Activated effector memory CD4-positive, alpha-beta T cell treated with anti-CD3 and anti-CD28 coated beads, Interleukin-2, amount 50 U/mL, for 16 hours (primary cell): Measurements from ENCODE around the gene KRT4.

Experiments
- DNase-seq: peaks from one replicate; pipeline ENCODE4 v3.0.0-alpha.2; 2020

KRT4 gene

DNA sequence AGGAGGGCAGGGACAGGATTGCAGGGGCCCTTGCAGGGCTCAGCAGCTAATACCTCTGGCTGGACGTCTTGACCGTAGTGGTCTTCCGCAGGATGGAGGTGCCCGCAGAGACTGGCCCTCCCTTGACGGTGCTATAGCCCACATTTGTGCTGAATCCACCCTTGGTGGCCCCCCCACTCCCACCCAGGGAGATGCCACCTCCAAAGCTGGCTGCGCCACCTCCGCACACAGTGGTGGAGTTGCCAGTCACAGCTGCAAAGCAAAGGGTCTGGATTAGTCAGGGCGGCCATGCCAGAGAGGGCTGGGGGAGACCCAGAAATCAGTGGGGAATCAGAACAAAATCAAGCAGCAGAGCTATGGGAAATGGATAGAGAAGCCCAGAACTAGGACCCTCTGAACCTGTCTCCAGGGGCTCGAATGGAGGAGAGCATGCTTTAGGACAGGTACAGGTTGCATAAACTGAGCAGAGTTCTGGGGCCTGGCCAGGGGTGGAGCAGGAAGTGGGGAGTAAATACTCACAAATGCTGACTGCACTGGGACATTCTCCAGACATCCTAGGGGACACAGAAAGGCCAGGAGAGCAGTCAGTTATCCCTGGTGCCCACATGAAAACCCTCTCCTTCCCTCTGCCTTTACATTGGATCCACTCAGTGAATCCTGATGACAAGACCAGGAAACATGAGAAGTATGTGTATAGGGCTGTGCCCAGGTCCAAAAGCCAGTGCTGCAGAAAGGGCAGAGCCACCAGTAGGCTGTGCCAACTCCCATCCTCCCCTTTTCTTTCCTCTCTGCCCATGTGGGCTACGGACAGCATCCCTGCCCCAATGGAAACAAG is 8.1 kb upstream of the KRT4 start:
- DNase-seq, result no peak

DNA sequence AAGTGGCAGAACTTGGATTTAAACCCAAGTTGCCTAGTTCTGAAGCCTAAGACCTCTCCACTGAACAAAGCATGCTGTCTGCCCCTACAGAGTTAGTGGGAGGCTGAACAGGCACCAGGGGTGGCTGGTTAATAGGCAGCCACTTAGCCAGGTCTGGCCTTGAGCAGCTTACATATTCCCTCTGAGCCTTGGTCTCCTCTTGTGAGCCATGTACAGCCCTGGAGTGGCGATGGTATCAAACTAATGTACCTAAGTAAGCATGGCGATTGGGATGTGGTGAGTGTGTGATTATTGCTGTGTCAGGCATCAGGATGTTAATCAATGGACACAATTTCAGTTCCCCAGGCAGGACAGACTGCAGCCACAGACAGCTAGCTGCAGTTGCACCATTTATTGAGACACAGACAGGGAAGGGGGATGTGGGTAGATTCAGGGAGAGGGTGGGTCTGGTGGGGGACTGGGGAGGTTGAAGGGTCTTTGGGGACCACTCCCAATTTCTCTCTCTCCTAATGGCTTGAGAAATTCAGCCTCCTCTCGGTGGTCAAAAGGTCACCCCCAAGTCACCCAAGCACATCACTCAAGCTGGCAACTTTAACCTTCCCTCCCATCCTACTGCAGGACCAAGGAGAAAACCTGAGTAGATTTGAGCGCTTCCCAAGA is 7.3 kb upstream of the KRT4 start:
- DNase-seq, result no peak

DNA sequence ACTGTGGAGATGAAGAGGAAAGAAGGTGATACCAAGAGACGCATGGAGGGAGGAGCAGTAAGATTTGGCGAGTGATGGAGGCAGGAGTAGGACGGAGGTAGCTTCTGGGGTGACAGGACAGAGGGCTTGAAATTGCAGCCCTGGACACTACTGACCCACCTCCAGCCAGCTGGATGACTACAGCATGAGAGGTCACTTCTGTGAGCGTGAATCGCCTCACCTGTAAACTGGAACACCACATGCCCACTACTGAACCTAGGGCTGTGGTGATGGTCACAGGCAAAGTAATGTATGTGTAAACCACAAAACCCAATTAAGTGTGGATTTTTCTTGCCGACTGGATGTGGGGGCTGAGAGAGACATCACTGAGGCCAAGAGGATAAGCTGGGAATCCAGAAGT is 6.6 kb upstream of the KRT4 start:
- no peak for DNase-seq

DNA sequence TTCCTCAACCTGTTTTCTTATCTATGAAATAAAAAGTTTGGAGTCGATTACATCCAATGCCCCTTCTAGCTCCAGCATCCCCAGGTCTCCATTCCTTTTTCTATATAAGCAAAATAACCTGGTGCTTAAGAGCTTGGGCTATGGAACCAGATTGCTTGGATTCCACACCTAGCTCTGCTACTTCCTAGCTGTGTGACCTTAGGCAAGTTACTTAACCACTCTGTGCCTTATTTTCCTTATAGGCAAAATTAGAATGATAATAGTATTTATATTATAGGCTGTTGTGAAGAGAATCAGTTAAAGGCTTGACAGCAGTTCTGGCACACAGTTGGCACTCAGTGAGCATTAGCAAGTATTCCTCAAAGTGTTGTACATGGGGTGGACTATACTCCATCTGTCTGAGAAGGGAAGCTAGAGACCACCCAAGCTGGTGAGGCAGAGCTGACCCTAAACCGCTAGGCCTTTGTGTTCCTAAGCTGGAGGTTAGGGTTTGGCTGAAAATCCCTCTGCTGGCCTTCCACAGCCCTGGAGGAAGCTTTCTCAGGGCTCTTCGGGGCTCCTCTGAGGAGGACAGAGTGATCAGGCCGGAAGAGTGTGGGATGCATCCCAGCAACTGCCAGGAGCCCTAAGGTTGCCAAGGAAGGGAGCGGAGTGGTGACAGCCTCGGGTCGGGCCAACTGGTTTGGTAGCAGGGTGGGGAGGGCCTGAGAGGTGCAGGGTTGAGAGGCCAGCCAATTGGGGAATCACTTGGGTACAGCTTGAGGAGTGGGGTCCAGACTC is 6.0 kb upstream of the KRT4 start:
- DNase-seq, result no peak

DNA sequence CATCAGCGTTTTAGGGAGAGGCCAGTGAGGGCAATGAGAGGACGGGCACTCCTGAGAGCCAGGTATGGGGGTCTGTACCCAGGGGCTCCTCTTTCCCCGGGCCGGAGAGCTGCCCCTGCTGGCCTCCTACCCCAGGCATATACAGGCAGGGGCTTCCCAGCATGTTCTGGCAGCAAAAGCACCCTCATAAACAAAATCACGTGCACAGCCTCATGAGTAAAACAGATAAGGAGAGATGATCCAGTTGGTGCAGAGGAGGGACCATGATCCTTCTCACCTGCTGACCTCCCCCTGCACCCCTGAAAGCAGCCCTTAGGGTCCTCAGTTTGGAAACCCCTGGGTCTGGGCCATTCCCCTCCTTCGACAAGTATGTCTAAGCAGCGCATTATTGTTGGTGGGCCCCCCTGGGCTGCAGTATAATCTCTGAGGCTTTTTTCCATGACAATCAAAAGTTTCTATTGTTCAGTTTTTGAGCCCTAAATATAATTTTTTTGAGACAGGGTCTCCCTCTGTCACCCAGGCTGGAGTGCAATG is 5.0 kb upstream of the KRT4 start:
- DNase-seq, result no peak

DNA sequence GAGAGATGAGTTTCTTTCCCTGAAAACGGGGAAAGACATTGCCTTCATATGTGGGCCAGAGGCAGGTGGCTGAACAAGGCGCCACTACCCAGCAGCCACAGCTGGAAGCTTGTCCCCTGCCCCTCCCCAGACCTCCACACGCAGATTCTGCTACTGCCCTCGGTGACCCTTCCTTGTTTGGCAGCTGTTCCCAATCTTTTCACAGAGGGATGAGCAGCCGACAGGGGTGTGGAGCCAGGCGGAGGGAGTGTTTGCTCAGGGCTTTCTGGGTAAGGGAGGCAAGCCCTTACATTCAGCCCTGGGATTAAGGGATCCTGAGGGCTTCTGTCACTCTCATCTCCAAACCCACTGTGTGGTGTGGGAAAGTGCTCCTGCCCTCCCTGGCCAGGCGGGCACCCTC is 4.5 kb upstream of the KRT4 start:
- no peak for DNase-seq

DNA sequence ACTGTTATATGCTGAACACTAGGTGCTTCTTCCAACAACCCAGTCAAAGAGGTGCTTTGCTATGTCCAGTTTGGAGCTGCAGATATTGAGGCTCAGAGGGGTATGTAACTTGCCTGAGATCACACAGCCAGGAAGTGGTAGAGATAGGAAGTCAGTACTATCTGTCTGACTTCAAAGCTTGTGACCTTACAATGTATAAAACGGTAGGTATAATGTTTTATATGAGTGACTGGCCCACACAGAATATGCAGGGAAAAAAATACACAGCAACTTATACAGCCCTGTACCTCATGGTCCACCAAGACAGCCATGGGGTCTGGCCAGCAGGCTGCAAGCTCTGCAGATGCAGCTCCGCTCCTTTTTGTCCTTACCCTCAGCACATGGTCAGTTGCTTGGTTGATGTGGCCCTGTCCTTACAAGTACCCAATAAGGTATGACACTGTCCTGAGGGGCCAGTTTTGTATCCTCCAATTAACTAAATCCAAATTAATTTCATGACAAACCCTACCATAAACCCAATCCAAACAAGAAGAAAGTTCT is 3.9 kb upstream of the KRT4 start:
- DNase-seq, result no peak

DNA sequence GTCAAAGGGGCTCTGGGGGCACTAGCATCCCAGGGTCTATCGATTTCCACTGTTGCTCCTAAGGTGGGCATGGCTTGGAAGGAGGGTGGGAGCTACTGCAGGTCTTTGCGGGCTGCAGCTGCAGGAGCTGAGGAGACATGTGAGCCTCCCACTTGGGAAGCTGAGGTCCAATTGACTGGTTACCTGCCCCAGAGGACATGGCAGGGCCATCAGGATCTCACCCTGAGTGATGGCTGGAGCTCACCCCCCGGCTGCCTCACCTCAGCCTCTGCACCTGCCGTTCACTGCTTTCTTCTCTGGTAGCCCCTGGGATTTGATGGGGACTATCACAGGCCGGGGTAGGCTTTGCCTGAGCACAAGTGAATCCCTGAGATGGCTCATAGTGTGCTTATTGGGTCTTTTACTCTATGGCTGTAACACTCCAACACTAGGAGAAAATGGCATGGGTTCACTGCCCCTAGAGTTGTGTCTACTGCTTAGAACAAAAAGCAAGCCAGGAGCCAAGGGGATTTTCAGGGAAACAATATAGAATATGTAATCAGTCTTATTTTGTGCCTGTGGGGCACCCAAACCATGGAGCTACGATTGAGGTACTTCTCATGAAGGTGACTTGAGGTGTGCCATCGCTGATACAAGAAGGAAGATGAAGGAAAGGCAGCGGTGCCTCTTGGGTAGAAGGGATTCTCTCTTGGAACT is 3.2 kb upstream of the KRT4 start:
- DNase-seq, result no peak

DNA sequence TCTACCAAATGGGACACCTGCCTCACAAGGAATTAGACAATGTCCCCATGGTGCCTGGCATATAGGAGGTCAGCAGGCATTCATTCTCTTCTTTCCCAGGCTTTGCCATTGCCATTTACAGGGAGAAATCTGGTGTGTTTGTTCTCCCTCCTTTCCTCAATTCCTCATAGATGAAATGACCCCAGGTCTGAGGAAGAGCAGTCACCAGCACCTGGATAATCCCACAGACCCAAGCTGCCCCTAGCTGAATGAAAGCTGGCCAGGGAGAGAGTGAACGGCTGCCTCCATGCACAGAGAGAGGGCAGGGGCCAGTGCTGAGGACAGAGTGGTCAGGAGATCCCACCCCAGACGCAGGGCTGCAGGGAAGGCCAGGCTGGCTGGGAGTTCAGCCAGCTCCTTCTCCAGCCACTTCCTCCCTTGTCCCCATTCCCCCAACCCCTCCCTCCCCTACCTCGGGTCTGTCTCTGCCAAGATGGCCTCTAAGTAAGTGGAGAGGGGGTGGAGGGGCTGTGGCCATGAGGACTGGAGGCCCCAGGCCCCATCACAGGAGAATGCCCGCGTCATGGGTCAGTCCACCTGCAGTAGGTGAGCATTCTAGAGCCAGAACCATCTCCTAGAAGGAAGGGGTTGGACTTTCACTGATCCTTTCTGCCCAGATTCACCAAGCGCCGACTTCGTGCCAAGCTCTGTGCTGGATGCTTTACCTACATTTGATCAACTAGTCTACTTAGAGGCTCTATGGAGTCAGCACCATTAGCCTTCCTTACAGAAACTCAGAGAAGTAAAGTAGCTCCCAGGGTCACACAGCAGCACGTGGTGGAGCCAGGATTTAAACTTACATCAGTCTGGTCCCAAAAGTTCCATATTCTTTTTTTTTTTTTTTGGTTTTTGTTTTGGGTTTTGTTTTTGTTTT is 2.0 kb upstream of the KRT4 start:
- no peak for DNase-seq

DNA sequence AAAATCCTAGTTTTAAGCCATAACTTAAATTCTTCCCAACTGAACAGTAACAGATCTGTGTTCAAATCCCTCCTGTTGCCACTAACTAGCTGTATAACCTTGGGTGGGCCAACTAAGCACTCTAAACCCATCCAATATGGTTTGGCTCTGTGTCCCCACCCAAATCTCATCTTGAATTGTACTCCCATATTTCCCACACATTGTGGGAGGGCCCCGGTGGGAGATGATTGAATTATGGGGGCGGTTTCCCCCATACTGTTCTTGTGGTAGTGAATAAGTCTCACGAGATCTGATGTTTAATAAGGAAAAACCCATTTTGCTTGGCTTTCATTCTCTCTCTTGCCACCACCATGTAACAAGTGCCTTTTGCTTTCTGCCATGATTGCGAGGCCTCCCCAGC is 1.2 kb upstream of the KRT4 start:
- no peak for DNase-seq

DNA sequence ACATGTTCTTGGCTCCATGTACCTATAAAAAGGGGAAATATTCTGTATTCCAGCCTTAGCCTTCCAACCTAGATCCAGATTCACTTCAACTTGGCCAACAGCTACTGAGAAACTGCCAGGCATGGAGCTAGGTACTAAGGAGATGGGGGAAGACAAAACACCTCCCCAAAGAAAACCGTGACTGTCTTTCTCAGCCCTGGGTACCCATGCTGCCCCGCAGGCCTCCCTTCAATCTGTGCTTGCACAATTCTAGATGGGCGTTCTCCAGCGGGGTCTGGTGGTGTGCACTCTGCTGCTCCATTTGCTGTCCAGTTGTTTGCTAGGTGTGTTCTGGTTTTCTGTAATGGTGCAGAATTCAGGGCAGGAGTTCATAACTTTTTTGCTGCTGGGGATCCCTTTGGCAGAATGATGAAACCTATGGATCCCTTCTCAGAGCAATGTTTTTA is 817 bp upstream of the KRT4 start:
- DNase-seq, result no peak

DNA sequence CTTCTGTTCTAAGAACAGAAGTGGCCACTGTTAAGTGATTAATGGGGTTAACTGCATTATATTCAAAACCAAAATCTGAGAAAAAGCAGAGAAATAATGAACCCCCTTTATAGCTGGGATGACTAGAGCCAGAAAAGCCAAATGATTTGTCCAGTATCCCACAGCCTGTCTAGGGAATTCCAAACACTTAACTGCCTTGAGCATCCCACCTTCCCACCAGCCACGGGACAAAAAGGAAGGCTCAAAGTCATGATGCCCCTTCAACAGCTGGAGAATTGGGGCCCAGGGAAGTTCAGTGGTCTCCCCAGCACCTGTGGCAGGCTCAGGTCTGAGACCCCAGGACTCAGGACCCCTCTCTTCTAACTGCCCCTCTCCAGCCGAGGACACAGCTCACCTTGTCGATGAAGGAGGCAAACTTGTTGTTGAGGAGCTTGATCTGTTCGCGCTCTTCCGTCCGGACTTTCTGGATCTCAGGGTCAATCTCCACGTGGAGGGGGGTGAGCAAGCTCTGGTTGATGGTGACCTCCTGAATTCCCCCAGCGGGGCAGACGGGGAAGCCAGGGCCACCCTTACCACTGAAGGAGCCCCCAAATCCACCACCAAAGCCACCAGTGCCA is 605 bp downstream of the KRT4 start:
- no peak for DNase-seq

DNA sequence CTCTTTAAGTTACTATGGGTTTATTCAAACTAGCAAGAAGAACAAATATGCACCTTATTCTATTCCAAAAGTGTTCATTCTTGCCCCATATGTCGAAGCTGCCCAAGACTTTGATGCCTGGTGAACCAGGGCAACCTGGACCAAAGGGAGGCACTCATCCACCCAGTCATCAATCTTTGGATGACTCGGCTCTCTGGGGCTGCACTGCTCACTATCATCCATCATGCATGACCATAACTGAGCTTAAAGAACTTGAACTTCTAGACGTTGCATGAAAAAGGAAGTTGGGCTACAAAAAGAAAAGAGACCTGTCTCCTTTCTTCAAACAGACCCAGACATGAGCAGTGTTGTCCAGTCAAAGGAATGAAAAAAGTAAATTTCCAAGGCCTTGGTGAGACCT is 1.2 kb downstream of the KRT4 start:
- no peak for DNase-seq

DNA sequence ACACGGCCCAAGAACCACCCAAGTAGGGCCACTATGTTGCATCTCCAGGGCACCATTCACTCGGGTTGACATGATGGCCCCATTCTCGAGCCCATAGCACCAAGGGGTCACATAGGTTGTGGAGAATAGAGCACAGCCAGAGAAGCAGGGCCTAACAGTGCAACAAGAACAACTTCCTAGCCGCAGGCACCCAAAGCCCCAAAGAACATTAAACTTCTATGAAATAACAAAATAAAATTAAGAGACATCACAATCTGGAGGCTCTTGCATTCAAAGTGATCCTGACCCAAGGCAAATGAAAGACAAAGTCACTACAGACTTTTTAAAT is 1.9 kb downstream of the KRT4 start:
- no peak for DNase-seq

DNA sequence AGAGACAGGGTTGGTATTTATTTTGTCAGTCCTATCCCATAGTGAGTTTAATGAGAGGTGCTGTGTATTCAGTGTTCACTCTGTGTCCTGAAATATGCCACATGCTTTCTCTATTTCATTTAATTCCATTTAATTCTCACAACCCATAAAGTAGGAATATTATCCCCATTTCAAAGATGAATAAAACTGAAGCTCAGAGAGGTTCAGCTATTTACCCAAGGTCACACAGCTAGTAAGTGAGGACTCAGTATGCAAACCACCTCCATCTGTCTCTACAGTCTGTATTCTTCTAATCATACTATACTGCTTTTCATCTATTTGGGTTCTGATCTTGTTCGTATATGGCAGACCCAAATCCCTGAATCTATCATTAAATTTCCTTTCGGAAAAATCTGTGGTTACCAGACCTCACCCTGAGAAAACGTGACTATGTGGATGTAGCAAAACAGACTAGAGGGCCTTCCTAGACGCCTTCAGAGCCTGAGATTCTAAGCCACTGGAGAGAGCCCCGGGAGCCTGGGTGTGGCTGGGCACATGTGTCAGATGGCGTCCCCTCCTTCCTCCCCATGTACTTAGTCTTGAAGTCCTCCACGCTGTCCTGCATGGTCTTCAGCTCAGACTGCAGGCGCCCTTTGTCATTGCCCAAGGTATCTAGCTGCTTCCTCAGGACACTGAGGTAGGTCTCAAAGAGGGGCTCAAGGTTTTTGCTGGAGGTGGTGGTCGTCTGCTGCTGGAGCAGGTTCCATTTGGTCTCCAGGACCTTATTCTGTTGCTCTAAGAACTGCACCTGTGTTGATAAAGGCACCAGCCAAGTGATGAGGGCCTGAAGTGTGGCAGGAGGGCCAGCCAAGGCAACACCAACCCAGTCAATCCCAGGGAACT is 2.5 kb downstream of the KRT4 start:
- no peak for DNase-seq

DNA sequence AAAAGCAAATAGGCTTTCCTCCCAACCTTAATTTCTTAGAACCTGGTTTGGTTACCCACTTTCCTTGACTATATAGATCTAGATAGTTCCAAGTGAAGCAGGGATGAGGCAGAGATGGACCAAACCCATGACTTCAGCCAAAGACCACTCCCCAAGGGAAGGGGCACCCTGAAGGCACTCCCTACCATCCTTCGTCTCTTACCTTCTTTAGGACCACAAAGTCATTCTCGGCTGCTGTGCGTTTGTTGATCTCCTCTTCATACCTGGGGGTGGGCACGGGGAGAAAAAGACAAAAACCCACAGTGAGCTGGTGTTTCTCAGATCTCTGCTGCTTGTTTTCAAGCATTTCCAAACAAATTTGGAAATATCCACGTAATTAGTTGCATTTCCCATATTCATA is 3.4 kb downstream of the KRT4 start:
- DNase-seq, result no peak

DNA sequence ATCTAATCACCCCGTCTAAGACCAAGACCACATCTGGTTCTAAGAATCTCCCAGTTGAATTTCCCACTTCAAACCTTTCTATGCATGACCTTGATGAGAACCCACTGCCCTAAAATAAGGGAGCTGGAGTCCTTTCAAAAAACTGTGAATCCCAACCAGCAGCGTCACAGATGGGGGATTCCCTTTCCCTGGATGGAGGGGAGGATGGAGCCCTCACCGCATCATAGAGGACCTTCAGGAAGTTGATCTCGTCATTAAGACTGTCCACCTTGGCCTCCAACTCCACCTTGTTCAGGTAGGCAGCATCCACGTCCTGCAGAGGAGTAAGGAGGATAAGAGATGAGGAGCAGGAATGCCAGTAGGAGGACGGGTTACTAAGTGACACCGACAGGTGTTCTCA is 4.8 kb downstream of the KRT4 start:
- no peak for DNase-seq

DNA sequence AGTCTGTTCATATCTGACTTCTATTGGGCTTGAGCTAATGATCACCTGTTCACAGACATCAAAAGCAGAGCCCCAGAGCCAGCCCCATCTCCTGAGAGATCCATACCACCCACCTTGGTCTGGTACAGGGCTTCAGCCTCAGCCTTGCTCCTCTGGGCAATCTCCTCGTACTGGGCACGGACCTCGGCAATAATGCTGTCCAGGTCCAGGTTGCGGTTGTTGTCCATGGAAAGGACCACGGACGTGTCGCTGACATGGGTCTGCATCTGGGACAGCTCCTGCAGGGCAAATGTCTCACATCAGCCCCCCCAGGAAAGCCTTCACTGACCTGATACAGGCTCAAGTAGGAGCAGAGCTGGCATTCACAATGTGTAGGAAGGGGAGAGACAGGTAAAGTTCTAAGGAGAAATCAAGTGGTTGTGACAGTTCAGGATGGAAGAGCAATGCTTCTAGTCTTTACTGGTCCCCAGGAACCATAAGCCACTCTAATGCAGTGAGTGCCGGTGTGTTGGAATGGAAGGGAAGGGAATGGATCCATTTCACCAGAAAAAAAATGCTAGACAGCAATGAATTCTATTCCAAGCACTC is 5.2 kb downstream of the KRT4 start:
- no peak for DNase-seq

DNA sequence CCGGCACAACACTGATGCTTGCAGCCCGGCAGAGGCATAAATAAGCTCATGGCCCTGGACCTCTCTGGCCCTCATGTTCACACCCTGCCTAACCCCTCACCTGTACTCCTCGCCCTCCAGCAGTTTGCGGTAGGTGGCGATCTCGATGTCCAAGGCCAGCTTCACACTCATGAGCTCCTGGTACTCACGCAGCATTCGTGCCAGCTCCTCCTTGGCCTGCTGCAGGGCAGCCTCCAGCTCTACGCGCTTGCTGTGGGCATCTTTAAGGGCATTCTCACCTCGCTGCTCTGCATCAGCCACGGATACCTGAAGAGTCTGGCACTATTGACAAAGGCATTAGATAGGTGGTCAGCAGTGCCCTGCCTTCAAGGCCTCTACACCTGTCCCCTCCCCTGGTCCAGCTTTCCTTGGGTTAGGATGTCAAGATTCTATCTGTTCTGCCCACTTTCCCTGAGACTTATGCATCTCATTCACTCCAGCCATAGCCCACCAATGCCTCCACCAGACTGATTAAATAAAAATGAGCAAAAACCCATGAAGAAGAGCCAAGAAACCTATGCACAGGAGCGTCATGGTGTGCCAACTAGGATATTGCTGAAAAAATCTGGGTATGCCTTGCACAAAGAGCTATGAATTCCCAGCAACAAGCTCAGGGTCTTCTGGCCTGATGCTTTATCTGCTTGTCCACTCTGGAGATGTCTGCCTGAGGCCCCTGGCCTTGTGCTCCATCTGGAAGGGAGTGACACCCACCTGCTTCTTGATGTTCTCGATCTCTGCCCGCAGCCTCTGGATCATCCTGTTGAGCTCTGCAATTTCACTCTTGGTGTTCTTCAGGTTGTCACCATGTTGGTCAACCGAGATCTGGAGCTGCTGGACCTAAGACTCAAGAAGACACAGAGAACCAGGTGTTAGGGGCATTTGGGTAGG is 6.1 kb downstream of the KRT4 start:
- no peak for DNase-seq
